Astrocyte (in vitro differentiated cells and primary cell): ENCODE measurements around the gene KRT13. TPM values are rescaled to one million over a fixed set of nuclear protein-coding genes. Genes with fewer than 3 reads are reported as not detected.

Experiments used
- DNase-seq: peaks from one replicate; pipeline ENCODE4 v3.0.0-alpha.2; 2010; ENCODE audit warnings: low read depth
- FAIRE-seq: peaks from 2 replicates; lab custom pipeline; 2011; peaks lifted over from hg19 to GRCh38; lab: Jason Lieb, UNC
- H2AFZ ChIP-seq: 2 replicates; pipeline ENCODE4 v1.6.0; 2012; ENCODE audit warnings: low read depth, low read length, inconsistent platforms
- H3K27ac ChIP-seq: 2 replicates; pipeline ENCODE4 v1.5.1; 2011; ENCODE audit warnings: low read depth, low read length, inconsistent platforms
- H3K27me3 ChIP-seq: 2 replicates; pipeline ENCODE4 v1.6.0; 2011; ENCODE audit warnings: low read length, inconsistent platforms; ENCODE audit not compliant: insufficient read depth
- H3K36me3 ChIP-seq: 2 replicates; pipeline ENCODE4 v1.5.1; 2011; ENCODE audit warnings: low read length, inconsistent platforms; ENCODE audit not compliant: insufficient read depth
- H3K4me1 ChIP-seq: 2 replicates; pipeline ENCODE4 v1.5.1; 2011; ENCODE audit warnings: low read length, inconsistent platforms; ENCODE audit not compliant: insufficient read depth
- H3K4me2 ChIP-seq: 2 replicates; pipeline ENCODE4 v1.6.0; 2012; ENCODE audit warnings: low read length, inconsistent platforms
- H3K4me3 ChIP-seq: 2 replicates; pipeline ENCODE4 v1.5.1; 2011; ENCODE audit warnings: low read depth, mild to moderate bottlenecking, low read length, inconsistent platforms; ENCODE audit not compliant: insufficient read depth
- H3K79me2 ChIP-seq: 2 replicates; pipeline ENCODE4 v1.6.0; 2012; ENCODE audit warnings: mild to moderate bottlenecking, low read length, inconsistent platforms; ENCODE audit not compliant: insufficient read depth
- H3K9ac ChIP-seq: 2 replicates; pipeline ENCODE4 v1.6.0; 2012; ENCODE audit warnings: mild to moderate bottlenecking, low read length, inconsistent platforms
- H3K9me3 ChIP-seq: 2 replicates; pipeline ENCODE4 v1.5.1; 2012; ENCODE audit warnings: low read depth, mild to moderate bottlenecking, low read length, inconsistent platforms; ENCODE audit not compliant: insufficient read depth
- H4K20me1 ChIP-seq: 2 replicates; pipeline ENCODE4 v1.6.0; 2012; ENCODE audit warnings: low read length, inconsistent platforms; ENCODE audit not compliant: insufficient read depth
- H3K27ac Mint-ChIP-seq: one replicate; pipeline ENCODE4 v1.8.0; 2021; ENCODE audit warnings: mild to moderate bottlenecking, mixed read lengths; ENCODE audit not compliant: unreplicated experiment
- H3K27me3 Mint-ChIP-seq: one replicate; pipeline ENCODE4 v1.8.0; 2021; ENCODE audit warnings: low read depth, mixed read lengths; ENCODE audit not compliant: unreplicated experiment
- H3K36me3 Mint-ChIP-seq: one replicate; pipeline ENCODE4 v1.8.0; 2021; ENCODE audit warnings: low read depth, mixed read lengths; ENCODE audit not compliant: unreplicated experiment
- H3K4me1 Mint-ChIP-seq: one replicate; pipeline ENCODE4 v1.8.0; 2021; ENCODE audit warnings: low read depth, mixed read lengths; ENCODE audit not compliant: unreplicated experiment
- H3K4me3 Mint-ChIP-seq: one replicate; pipeline ENCODE4 v1.8.0; 2021; ENCODE audit warnings: mild to moderate bottlenecking, moderate library complexity, mixed read lengths; ENCODE audit not compliant: unreplicated experiment
- H3K9me3 Mint-ChIP-seq: one replicate; pipeline ENCODE4 v1.8.0; 2021; ENCODE audit warnings: mild to moderate bottlenecking, mixed read lengths; ENCODE audit not compliant: unreplicated experiment
- CTCF ChIP-seq: IDR thresholded peaks from 2 replicates; pipeline ENCODE4 v1.5.1; 2011; ENCODE audit warnings: low read depth, mild to moderate bottlenecking, inconsistent platforms, low read length, moderate library complexity; ENCODE audit not compliant: insufficient read depth
- EZH2 ChIP-seq: IDR thresholded peaks from 2 replicates; pipeline ENCODE4 v1.6.1; 2012; ENCODE audit warnings: mild to moderate bottlenecking, low read length, inconsistent platforms; ENCODE audit not compliant: insufficient read depth
- total RNA-seq: library from RNA; stranded (reverse); gene quantifications from 2 replicates; pipeline ENCODE4 v1.2.1, GENCODE V29; 2021

The KRT13 gene
- total RNA-seq, 1 donor from 2014 or later = not detected

DNA sequence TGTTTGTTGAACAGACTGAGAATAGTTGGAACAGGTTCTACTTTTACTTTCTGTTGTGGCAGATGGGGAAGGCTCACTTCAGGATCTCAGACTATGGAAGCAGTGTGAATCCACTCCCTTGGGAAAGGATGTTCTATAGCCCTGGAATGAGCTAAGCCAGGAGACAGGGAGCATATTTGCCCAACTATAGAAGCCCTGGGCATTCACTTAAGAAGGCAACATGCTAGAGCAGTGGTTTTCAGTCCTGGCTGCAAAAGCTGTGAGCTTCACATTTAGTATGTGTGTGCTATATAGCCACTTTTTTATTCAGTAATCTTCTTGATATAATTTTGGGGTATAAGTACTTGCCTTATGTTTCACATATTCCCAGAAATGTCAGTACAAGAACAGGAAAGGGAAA lies 37.1 kb downstream of the KRT13 start:
- Mint-ChIP-seq H3K4me1 (peaks cover 6% of the 10 kb centered on the region), H3K4me3 (no peak overlapping the region), H3K27ac (no peak overlapping the region), H3K36me3 (no peaks in the 10 kb centered on the region), H3K9me3 (peaks cover 17% of the 10 kb centered on the region), H3K27me3 (peaks cover 20% of the 10 kb centered on the region)
- DNase-seq (no peak), FAIRE-seq (peak; percentile 9)
- H3K9ac ChIP-seq = no peak overlapping the region
- H3K79me2 ChIP-seq = no peaks in the 10 kb centered on the region
- no peaks in the 10 kb centered on the region for H3K27me3 ChIP-seq
- no peak overlapping the region for H2AFZ ChIP-seq
- H3K27ac ChIP-seq = no peak overlapping the region
- no peaks in the 10 kb centered on the region for H3K36me3 ChIP-seq
- no peak overlapping the region for H3K4me2 ChIP-seq
- TF ChIP-seq CTCF (no peak), EZH2 (no peak)
- no peak overlapping the region for H3K4me3 ChIP-seq
- peaks cover 11% of the 10 kb centered on the region for H3K4me1 ChIP-seq
- H3K9me3 ChIP-seq = peaks cover 4% of the 10 kb centered on the region
- no peaks in the 10 kb centered on the region for H4K20me1 ChIP-seq

DNA sequence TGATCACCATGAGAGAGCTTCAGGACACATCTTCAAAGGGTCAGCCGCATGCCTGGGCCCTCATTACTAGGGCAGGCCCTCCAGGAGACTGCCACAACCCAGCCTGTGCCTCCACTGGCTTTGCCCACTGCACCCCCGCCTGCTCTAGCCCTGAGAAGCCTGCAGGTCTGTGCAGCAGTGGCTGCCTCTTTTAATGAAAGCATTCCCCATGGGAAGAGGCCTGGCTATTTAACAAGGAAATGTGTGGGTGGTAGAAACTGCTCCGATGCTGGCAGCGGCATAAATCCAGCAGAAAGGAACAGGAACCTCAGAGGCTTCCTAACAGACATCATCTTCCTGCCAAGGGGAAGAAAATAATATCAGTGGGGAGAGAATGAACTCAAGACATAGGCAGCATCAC lies 37.9 kb downstream of the KRT13 start:
- TF ChIP-seq CTCF (no peak), EZH2 (no peak)
- Mint-ChIP-seq H3K4me1 (peaks cover 6% of the 10 kb centered on the region), H3K4me3 (no peak overlapping the region), H3K36me3 (no peaks in the 10 kb centered on the region), H3K27me3 (peaks cover 21% of the 10 kb centered on the region), H3K27ac (no peak overlapping the region), H3K9me3 (peaks cover 16% of the 10 kb centered on the region)
- no peak overlapping the region for H2AFZ ChIP-seq
- H3K27me3 ChIP-seq = no peaks in the 10 kb centered on the region
- no peaks in the 10 kb centered on the region for H3K36me3 ChIP-seq
- peaks cover 4% of the 10 kb centered on the region for H3K9me3 ChIP-seq
- H3K4me2 ChIP-seq = no peak overlapping the region
- FAIRE-seq = no peak
- DNase-seq = peak; percentile 45
- no peaks in the 10 kb centered on the region for H4K20me1 ChIP-seq
- H3K27ac ChIP-seq = no peak overlapping the region
- H3K4me3 ChIP-seq = no peak overlapping the region
- H3K4me1 ChIP-seq = peaks cover 11% of the 10 kb centered on the region
- no peaks in the 10 kb centered on the region for H3K79me2 ChIP-seq
- no peak overlapping the region for H3K9ac ChIP-seq

GRCh38 chr17:41466988-41467387 lies 38.4 kb downstream of the KRT13 start, which contains the start of gene KRT32:
TSS of gene KRT32 (minus strand) at chr17:41467386. CDS start at chr17:41467325, 61 bp downstream.
- Histone ChIP-seq H3K36me3 (no peaks in the 10 kb centered on the region), H3K9ac (no peak within 1 kb of the TSS), H3K4me2 (no peak within 1 kb of the TSS), H3K27me3 (no peaks in the 10 kb centered on the region), H3K4me3 (no peak within 1 kb of the TSS), H4K20me1 (no peaks in the 10 kb centered on the region), H3K9me3 (peaks cover 3% of the 10 kb centered on the region), H3K27ac (no peak within 1 kb of the TSS), H3K79me2 (no peaks in the 10 kb centered on the region), H2AFZ (no peak within 1 kb of the TSS), H3K4me1 (peaks cover 11% of the 10 kb centered on the region)
- TF ChIP-seq EZH2 (no peak), CTCF (no peak)
- Mint-ChIP-seq H3K4me3 (no peak within 1 kb of the TSS), H3K27me3 (peaks cover 21% of the 10 kb centered on the region), H3K36me3 (no peaks in the 10 kb centered on the region), H3K4me1 (peaks cover 6% of the 10 kb centered on the region), H3K9me3 (peaks cover 15% of the 10 kb centered on the region), H3K27ac (no peak within 1 kb of the TSS)
- FAIRE-seq (no peak), DNase-seq (no peak)
